ENCODE results near the gene NR5A2.

GRCh38 chr1:200029822-200030152 lies 2.3 kb downstream of the NR5A2 start:
- TF ChIP-seq, protein P1, sequence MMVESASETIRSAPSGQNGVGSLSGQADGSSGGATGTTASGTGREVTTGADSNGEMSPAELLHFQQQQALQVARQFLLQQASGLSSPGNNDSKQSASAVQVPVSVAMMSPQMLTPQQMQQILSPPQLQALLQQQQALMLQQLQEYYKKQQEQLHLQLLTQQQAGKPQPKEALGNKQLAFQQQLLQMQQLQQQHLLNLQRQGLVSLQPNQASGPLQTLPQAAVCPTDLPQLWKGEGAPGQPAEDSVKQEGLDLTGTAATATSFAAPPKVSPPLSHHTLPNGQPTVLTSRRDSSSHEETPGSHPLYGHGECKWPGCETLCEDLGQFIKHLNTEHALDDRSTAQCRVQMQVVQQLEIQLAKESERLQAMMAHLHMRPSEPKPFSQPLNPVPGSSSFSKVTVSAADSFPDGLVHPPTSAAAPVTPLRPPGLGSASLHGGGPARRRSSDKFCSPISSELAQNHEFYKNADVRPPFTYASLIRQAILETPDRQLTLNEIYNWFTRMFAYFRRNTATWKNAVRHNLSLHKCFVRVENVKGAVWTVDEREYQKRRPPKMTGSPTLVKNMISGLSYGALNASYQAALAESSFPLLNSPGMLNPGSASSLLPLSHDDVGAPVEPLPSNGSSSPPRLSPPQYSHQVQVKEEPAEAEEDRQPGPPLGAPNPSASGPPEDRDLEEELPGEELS (CRISPR knock-in tag; IDR thresholded peaks at IDR 0.05), result no peak
- TF ChIP-seq, protein P2, sequence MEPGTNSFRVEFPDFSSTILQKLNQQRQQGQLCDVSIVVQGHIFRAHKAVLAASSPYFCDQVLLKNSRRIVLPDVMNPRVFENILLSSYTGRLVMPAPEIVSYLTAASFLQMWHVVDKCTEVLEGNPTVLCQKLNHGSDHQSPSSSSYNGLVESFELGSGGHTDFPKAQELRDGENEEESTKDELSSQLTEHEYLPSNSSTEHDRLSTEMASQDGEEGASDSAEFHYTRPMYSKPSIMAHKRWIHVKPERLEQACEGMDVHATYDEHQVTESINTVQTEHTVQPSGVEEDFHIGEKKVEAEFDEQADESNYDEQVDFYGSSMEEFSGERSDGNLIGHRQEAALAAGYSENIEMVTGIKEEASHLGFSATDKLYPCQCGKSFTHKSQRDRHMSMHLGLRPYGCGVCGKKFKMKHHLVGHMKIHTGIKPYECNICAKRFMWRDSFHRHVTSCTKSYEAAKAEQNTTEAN (CRISPR knock-in tag; IDR thresholded peaks at IDR 0.05), result no peak
- TF ChIP-seq JUN (CRISPR knock-in tag; IDR thresholded peaks at IDR 0.05), result no peak
- no peak for TF ChIP-seq CTCF (IDR thresholded peaks at IDR 0.05)
- no peak for TF ChIP-seq MLX (CRISPR knock-in tag; IDR thresholded peaks at IDR 0.05)
- TF ChIP-seq CREB1 (CRISPR knock-in tag; IDR thresholded peaks at IDR 0.05), result no peak
- no peak for TF ChIP-seq CBFB (CRISPR knock-in tag; IDR thresholded peaks at IDR 0.05; ENCODE audit: low read depth)
- TF ChIP-seq ZNF232 (CRISPR knock-in tag; IDR thresholded peaks at IDR 0.05), result no peak
- TF ChIP-seq ETV6 (CRISPR knock-in tag; IDR thresholded peaks at IDR 0.05), result no peak
- no peak for TF ChIP-seq HMGXB4 (CRISPR knock-in tag; IDR thresholded peaks at IDR 0.05)
- TF ChIP-seq ATF1 (CRISPR knock-in tag; IDR thresholded peaks at IDR 0.05), result no peak
- TF ChIP-seq, protein P3, sequence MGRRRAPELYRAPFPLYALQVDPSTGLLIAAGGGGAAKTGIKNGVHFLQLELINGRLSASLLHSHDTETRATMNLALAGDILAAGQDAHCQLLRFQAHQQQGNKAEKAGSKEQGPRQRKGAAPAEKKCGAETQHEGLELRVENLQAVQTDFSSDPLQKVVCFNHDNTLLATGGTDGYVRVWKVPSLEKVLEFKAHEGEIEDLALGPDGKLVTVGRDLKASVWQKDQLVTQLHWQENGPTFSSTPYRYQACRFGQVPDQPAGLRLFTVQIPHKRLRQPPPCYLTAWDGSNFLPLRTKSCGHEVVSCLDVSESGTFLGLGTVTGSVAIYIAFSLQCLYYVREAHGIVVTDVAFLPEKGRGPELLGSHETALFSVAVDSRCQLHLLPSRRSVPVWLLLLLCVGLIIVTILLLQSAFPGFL (CRISPR knock-in tag; IDR thresholded peaks at IDR 0.05; ENCODE audit: borderline replicate concordance), result no peak
